Motor neuron (in vitro differentiated cells): ENCODE measurements around the gene IMPDH2. TPM values are rescaled to one million over a fixed set of nuclear protein-coding genes. Genes with fewer than 3 reads are reported as not detected.
A peak's percentile ranks its signal among the peaks of the same experiment; 100 is the strongest.

Experiments
- ATAC-seq, 8 experiments: fragments of 200-7000 bp; cut with Tn5 transposase; replicated peaks in 6 of 8; 2 replicates each; pipeline ENCODE4 v1.8.0; 2021; ENCODE audit warnings: mild to moderate bottlenecking in 8 of 8, moderate library complexity in 8 of 8
- H3K27ac ChIP-seq, 2 donors: fragments of 250-450 bp; sonication (Bioruptor Pico); 2 replicates each; pipeline ENCODE4 v1.9.0; 2021; ENCODE audit warnings: antibody characterized with exemption in 2 of 2, mild to moderate bottlenecking in 2 of 2, moderate library complexity in 1 of 2
- H3K4me1 ChIP-seq, 2 donors: fragments of 250-450 bp; sonication (Bioruptor Pico); replicated peaks in 1 of 2; 2 replicates each; pipeline ENCODE4 v1.6.1; 2021; ENCODE audit warnings: antibody characterized with exemption in 2 of 2, mild to moderate bottlenecking in 2 of 2, moderate library complexity in 1 of 2
- H3K4me3 ChIP-seq, 5 donors: fragments of 250-450 bp; sonication (Bioruptor Pico); 2 replicates each; pipeline ENCODE4 v1.9.0; 2021; ENCODE audit warnings: antibody characterized with exemption in 5 of 5, mild to moderate bottlenecking in 5 of 5, moderate library complexity in 4 of 5
- WGBS, 10 experiments: fragments of 450-650 bp; shearing (Covaris generic); methylation state at CpG; one replicate each; pipeline ENCODE4 v1.0.0; 2022; 5-methylcytosine and 5-hydroxymethylcytosine counted together
- in situ Hi-C, 9 experiments: fragments of 400-800 bp; cut with MboI; loops; one replicate each; pipeline ENCODE4 v1.15.0; 2021; ENCODE audit warnings: low sequenced_read_pairs in 9 of 9, low pct_unique_long_range_greater_than_20kb in 2 of 9; ENCODE audit not compliant: unreplicated experiment in 9 of 9
- total RNA-seq, 8 experiments: library from RNA; unstranded; fragments of 300-600 nt; gene quantifications; 2 replicates each; pipeline versions ENCODE4 v1.2.3 to v1.2.4, GENCODE V29; 2022

IMPDH2 gene
- total RNA-seq, 8 experiments from 2014 or later = 175 to 414 (median 331) TPM

GRCh38 chr3:48996640-48997039 is 32.6 kb downstream of the IMPDH2 start:
- 80 to 100% (median 93%) methylated on average over 1 to 5 of the region's 8 CpGs; no CpG with 5 or more reads in 4 of the 10 experiments for WGBS, 10 experiments
- Histone ChIP-seq H3K4me3 (no peak overlapping the region), H3K27ac (peak overlapping the region in 1 of 2 donors; percentile 45), H3K4me1 (peaks cover 38% of the 10 kb centered on the region in 2 donors)
- no peak for ATAC-seq
- in situ Hi-C loops = loop anchor here in 1 of 9 experiments (25.0 kb wide), 1 partner anchor 441 kb away; the partner anchor contains the start of gene NICN1

GRCh38 chr3:48993834-48994233 is 35.4 kb downstream of the IMPDH2 start:
- no peak for ATAC-seq
- H3K27ac ChIP-seq = no peak overlapping the region
- in situ Hi-C loops = loop anchor here in 1 of 9 experiments (25.0 kb wide), 1 partner anchor 443 kb away; the partner anchor contains the start of gene NICN1
- H3K4me1 ChIP-seq = peaks cover 37% of the 10 kb centered on the region in 2 donors
- no peak overlapping the region for H3K4me3 ChIP-seq

- no peak for ATAC-seq
- in situ Hi-C loops = loop anchor here in 1 of 9 experiments (25.0 kb wide), 1 partner anchor 445 kb away; the partner anchor contains the start of gene NICN1
- WGBS, 10 experiments = 55 to 100% (median 84%) methylated on average over 1 to 4 of the region's 5 CpGs; no CpG with 5 or more reads in 2 of the 10 experiments
- peaks cover 22 to 25% of the 10 kb centered on the region in 2 donors for H3K4me1 ChIP-seq
- no peak overlapping the region for H3K27ac ChIP-seq
- peak overlapping the region in 4 of 5 donors; percentile 50 to 90 (median 62) for H3K4me3 ChIP-seq
These were observed 37.2 kb downstream of the IMPDH2 start for GRCh38 chr3:48991851-48992545.

- H3K4me1 ChIP-seq = peaks cover 17 to 22% of the 10 kb centered on the region in 2 donors
- H3K4me3 ChIP-seq = peak overlapping the region; percentile 50 to 90 (median 57)
- 8 to 45% (median 24%) methylated on average over 1 to 14 of the region's 40 CpGs; no CpG with 5 or more reads in 3 of the 10 experiments for WGBS, 10 experiments
- ATAC-seq = peak; percentile 2 to 20 (median 10)
- in situ Hi-C loops = loop anchor here in 1 of 9 experiments (25.0 kb wide), 1 partner anchor 446 kb away; the partner anchor contains the start of gene NICN1
- H3K27ac ChIP-seq = peak overlapping the region; percentile 83 to 87
These were observed 38.3 kb downstream of the IMPDH2 start for GRCh38 chr3:48990636-48991469.

GRCh38 chr3:48989796-48990635 is 39.2 kb downstream of the IMPDH2 start, which contains the start of gene P4HTM:
Gene P4HTM, plus strand, starts transcription at chr3:48990241. Its CDS starts 16 bp downstream, at chr3:48990257.
- Histone ChIP-seq H3K4me3 (peak within 1 kb of the TSS; percentile 50 to 90 (median 57)), H3K4me1 (peaks cover 17 to 22% of the 10 kb centered on the region in 2 donors), H3K27ac (peak within 1 kb of the TSS; percentile 83 to 87)
- peak; percentile 75 to 88 (median 86) for ATAC-seq
- in situ Hi-C loops = loop anchor here in 2 of 9 experiments (10.0 to 25.0 kb wide), 2 partner anchors 447 to 455 kb away; partner anchors contain the start of gene NICN1 (in 1 of the 2)
- WGBS, 10 experiments = 0 to 3% (median 0%) methylated on average over 3 to 13 of the region's 91 CpGs; no CpG with 5 or more reads in 4 of the 10 experiments

- peaks cover 17 to 22% of the 10 kb centered on the region in 2 donors for H3K4me1 ChIP-seq
- in situ Hi-C loops = loop anchor here in 2 of 9 experiments (10.0 to 25.0 kb wide), 2 partner anchors 448 to 456 kb away; partner anchors contain the start of gene NICN1 (in 1 of the 2)
- H3K4me3 ChIP-seq = peak overlapping the region; percentile 50 to 90 (median 57)
- peak overlapping the region; percentile 83 to 87 for H3K27ac ChIP-seq
- 0 to 4% (median 0%) methylated on average over 1 to 7 of the region's 21 CpGs; no CpG with 5 or more reads in 7 of the 10 experiments for WGBS, 10 experiments
- peak in 3 of 8 experiments; percentile 18 to 26 (median 24) for ATAC-seq
These were observed 39.9 kb downstream of the IMPDH2 start for GRCh38 chr3:48989126-48989795.

GRCh38 chr3:48985831-48986376 is 43.3 kb downstream of the IMPDH2 start:
- Histone ChIP-seq H3K4me1 (peaks cover 8 to 10% of the 10 kb centered on the region in 2 donors), H3K4me3 (no peak overlapping the region), H3K27ac (no peak overlapping the region)
- no peak for ATAC-seq
- in situ Hi-C loops = loop anchor here in 2 of 9 experiments (10.0 to 25.0 kb wide), 2 partner anchors 451 to 459 kb away; partner anchors contain the start of gene NICN1 (in 1 of the 2)
- 59 to 97% (median 88%) methylated on average over 1 to 5 of the region's 7 CpGs; no CpG with 5 or more reads in 3 of the 10 experiments for WGBS, 10 experiments

- H3K4me1 ChIP-seq = peaks cover 8 to 10% of the 10 kb centered on the region in 2 donors
- in situ Hi-C loops = loop anchor here in 2 of 9 experiments (10.0 to 25.0 kb wide), 2 partner anchors 453 to 460 kb away; partner anchors contain the start of gene NICN1 (in 1 of the 2)
- H3K27ac ChIP-seq = no peak overlapping the region
- ATAC-seq = no peak
- H3K4me3 ChIP-seq = no peak overlapping the region
These were observed 44.5 kb downstream of the IMPDH2 start for GRCh38 chr3:48984663-48985062.

- no peak overlapping the region for H3K27ac ChIP-seq
- in situ Hi-C loops = loop anchor here in 2 of 9 experiments (10.0 to 25.0 kb wide), 2 partner anchors 454 to 462 kb away; partner anchors contain the start of gene NICN1 (in 1 of the 2)
- ATAC-seq = no peak
These were observed 46.1 kb downstream of the IMPDH2 start for GRCh38 chr3:48983096-48983495.

GRCh38 chr3:48982686-48983085 is 46.5 kb downstream of the IMPDH2 start:
- H3K4me1 ChIP-seq = no peaks in the 10 kb centered on the region
- ATAC-seq = no peak
- no peak overlapping the region for H3K27ac ChIP-seq
- in situ Hi-C loops = loop anchor here in 2 of 9 experiments (10.0 to 25.0 kb wide), 2 partner anchors 455 to 462 kb away; partner anchors contain the start of gene NICN1 (in 1 of the 2)
- no peak overlapping the region for H3K4me3 ChIP-seq
- 60 to 100% (median 88%) methylated on average over 1 to 4 of the region's 5 CpGs; no CpG with 5 or more reads in 6 of the 10 experiments for WGBS, 10 experiments

More at GRCh38 chr3:48983096-48983495, 46.1 kb downstream of the IMPDH2 start:
- Histone ChIP-seq H3K4me3 (no peak overlapping the region), H3K4me1 (no peaks in the 10 kb centered on the region)
- 90 to 100% (median 93%) methylated on average over 1 to 3 of the region's 4 CpGs; no CpG with 5 or more reads in 4 of the 10 experiments for WGBS, 10 experiments

GRCh38 chr3:48982016-48982415 is 47.2 kb downstream of the IMPDH2 start:
- in situ Hi-C loops = loop anchor here in 2 of 9 experiments (10.0 to 25.0 kb wide), 2 partner anchors 455 to 463 kb away; partner anchors contain the start of gene NICN1 (in 1 of the 2)
- Histone ChIP-seq H3K4me1 (no peaks in the 10 kb centered on the region), H3K4me3 (no peak overlapping the region), H3K27ac (no peak overlapping the region)
- no peak for ATAC-seq
